ENCODE results near the gene CLIC5. TPM values are rescaled to one million over a fixed set of nuclear protein-coding genes. Genes with fewer than 3 reads are reported as not detected.

CLIC5 gene
- total and polyA plus RNA-seq, 2 donors = 0.85 to 2.1 TPM

GRCh38 chr6:46053039-46053933 is 37.6 kb upstream of the CLIC5 start:
- Histone ChIP-seq H3K36me3 (ENCODE audit: control insufficient read depth in 2 of 2, insufficient read depth in 2 of 2, low read length in 1 of 2) (no peaks in the 10 kb centered on the region), H3K27me3 (ENCODE audit: control insufficient read depth in 2 of 2, insufficient read depth in 1 of 2, low read length in 1 of 2) (no peaks in the 10 kb centered on the region), H3K9me3 (ENCODE audit: control insufficient read depth in 2 of 2, insufficient read depth in 1 of 2, low read length in 1 of 2) (no peaks in the 10 kb centered on the region), H3K4me1 (ENCODE audit: control insufficient read depth in 2 of 2, insufficient read depth in 2 of 2, low read length in 2 of 2) (no peaks in the 10 kb centered on the region), H3K4me3 (ENCODE audit: low read length in 2 of 2) (no peak overlapping the region), H3K27ac (ENCODE audit: low read depth in 1 of 2, low read length in 1 of 2) (no peak overlapping the region)
- 66% methylated on average over 9 of the region's 9 CpGs for WGBS
- no peak for DNase-seq (ENCODE audit: low read depth in 6 of 9, low spot score in 9 of 9)

- Histone ChIP-seq H3K9me3 (ENCODE audit: control insufficient read depth in 2 of 2, insufficient read depth in 1 of 2, low read length in 1 of 2) (no peaks in the 10 kb centered on the region), H3K4me1 (ENCODE audit: control insufficient read depth in 2 of 2, insufficient read depth in 2 of 2, low read length in 2 of 2) (no peaks in the 10 kb centered on the region), H3K27ac (ENCODE audit: low read depth in 1 of 2, low read length in 1 of 2) (peak overlapping the region in 1 of 2 donors; percentile 11), H3K36me3 (ENCODE audit: control insufficient read depth in 2 of 2, insufficient read depth in 2 of 2, low read length in 1 of 2) (no peaks in the 10 kb centered on the region), H3K4me3 (ENCODE audit: low read length in 2 of 2) (no peak overlapping the region), H3K27me3 (ENCODE audit: control insufficient read depth in 2 of 2, insufficient read depth in 1 of 2, low read length in 1 of 2) (no peaks in the 10 kb centered on the region)
- 91% methylated on average over 1 of the region's 1 CpG for WGBS
- DNase-seq (ENCODE audit: low read depth in 6 of 9, low spot score in 9 of 9) = no peak
These were observed 36.8 kb upstream of the CLIC5 start for GRCh38 chr6:46052479-46052878.

GRCh38 chr6:46051962-46052361 is 36.3 kb upstream of the CLIC5 start:
- H3K9me3 ChIP-seq (ENCODE audit: control insufficient read depth in 2 of 2, insufficient read depth in 1 of 2, low read length in 1 of 2) = no peaks in the 10 kb centered on the region
- no peak overlapping the region for H3K27ac ChIP-seq (ENCODE audit: low read depth in 1 of 2, low read length in 1 of 2)
- H3K36me3 ChIP-seq (ENCODE audit: control insufficient read depth in 2 of 2, insufficient read depth in 2 of 2, low read length in 1 of 2) = no peaks in the 10 kb centered on the region
- no peaks in the 10 kb centered on the region for H3K27me3 ChIP-seq (ENCODE audit: control insufficient read depth in 2 of 2, insufficient read depth in 1 of 2, low read length in 1 of 2)
- no peak for DNase-seq (ENCODE audit: low read depth in 6 of 9, low spot score in 9 of 9)
- no peak overlapping the region for H3K4me3 ChIP-seq (ENCODE audit: low read length in 2 of 2)
- H3K4me1 ChIP-seq (ENCODE audit: control insufficient read depth in 2 of 2, insufficient read depth in 2 of 2, low read length in 2 of 2) = no peaks in the 10 kb centered on the region

- no peaks in the 10 kb centered on the region for H3K4me1 ChIP-seq (ENCODE audit: control insufficient read depth in 2 of 2, insufficient read depth in 2 of 2, low read length in 2 of 2)
- no peaks in the 10 kb centered on the region for H3K36me3 ChIP-seq (ENCODE audit: control insufficient read depth in 2 of 2, insufficient read depth in 2 of 2, low read length in 1 of 2)
- H3K27me3 ChIP-seq (ENCODE audit: control insufficient read depth in 2 of 2, insufficient read depth in 1 of 2, low read length in 1 of 2) = no peaks in the 10 kb centered on the region
- no peaks in the 10 kb centered on the region for H3K9me3 ChIP-seq (ENCODE audit: control insufficient read depth in 2 of 2, insufficient read depth in 1 of 2, low read length in 1 of 2)
- no peak overlapping the region for H3K4me3 ChIP-seq (ENCODE audit: low read length in 2 of 2)
- no peak for DNase-seq (ENCODE audit: low read depth in 6 of 9, low spot score in 9 of 9)
- no peak overlapping the region for H3K27ac ChIP-seq (ENCODE audit: low read depth in 1 of 2, low read length in 1 of 2)
These were observed 35.3 kb upstream of the CLIC5 start for GRCh38 chr6:46050845-46051405.

GRCh38 chr6:46048646-46049297 is 33.1 kb upstream of the CLIC5 start:
- no peaks in the 10 kb centered on the region for H3K36me3 ChIP-seq (ENCODE audit: control insufficient read depth in 2 of 2, insufficient read depth in 2 of 2, low read length in 1 of 2)
- 74% methylated on average over 3 of the region's 3 CpGs for WGBS

GRCh38 chr6:46046558-46047174 is 31.0 kb upstream of the CLIC5 start:
- Histone ChIP-seq H3K9me3 (ENCODE audit: control insufficient read depth in 2 of 2, insufficient read depth in 1 of 2, low read length in 1 of 2) (no peaks in the 10 kb centered on the region), H3K27me3 (ENCODE audit: control insufficient read depth in 2 of 2, insufficient read depth in 1 of 2, low read length in 1 of 2) (no peaks in the 10 kb centered on the region), H3K27ac (ENCODE audit: low read depth in 1 of 2, low read length in 1 of 2) (no peak overlapping the region), H3K36me3 (ENCODE audit: control insufficient read depth in 2 of 2, insufficient read depth in 2 of 2, low read length in 1 of 2) (no peaks in the 10 kb centered on the region), H3K4me1 (ENCODE audit: control insufficient read depth in 2 of 2, insufficient read depth in 2 of 2, low read length in 2 of 2) (no peaks in the 10 kb centered on the region), H3K4me3 (ENCODE audit: low read length in 2 of 2) (no peak overlapping the region)
- 90% methylated on average over 5 of the region's 5 CpGs for WGBS
- DNase-seq (ENCODE audit: low read depth in 6 of 9, low spot score in 9 of 9) = no peak

More at GRCh38 chr6:46048646-46049297, 33.1 kb upstream of the CLIC5 start:
- H3K27ac ChIP-seq (ENCODE audit: low read depth in 1 of 2, low read length in 1 of 2) = no peak overlapping the region
- no peaks in the 10 kb centered on the region for H3K4me1 ChIP-seq (ENCODE audit: control insufficient read depth in 2 of 2, insufficient read depth in 2 of 2, low read length in 2 of 2)
- no peaks in the 10 kb centered on the region for H3K9me3 ChIP-seq (ENCODE audit: control insufficient read depth in 2 of 2, insufficient read depth in 1 of 2, low read length in 1 of 2)
- DNase-seq (ENCODE audit: low read depth in 6 of 9, low spot score in 9 of 9) = no peak
- no peaks in the 10 kb centered on the region for H3K27me3 ChIP-seq (ENCODE audit: control insufficient read depth in 2 of 2, insufficient read depth in 1 of 2, low read length in 1 of 2)
- H3K4me3 ChIP-seq (ENCODE audit: low read length in 2 of 2) = no peak overlapping the region

- no peaks in the 10 kb centered on the region for H3K9me3 ChIP-seq (ENCODE audit: control insufficient read depth in 2 of 2, insufficient read depth in 1 of 2, low read length in 1 of 2)
- no peaks in the 10 kb centered on the region for H3K36me3 ChIP-seq (ENCODE audit: control insufficient read depth in 2 of 2, insufficient read depth in 2 of 2, low read length in 1 of 2)
- no peak for DNase-seq (ENCODE audit: low read depth in 6 of 9, low spot score in 9 of 9)
- no peak overlapping the region for H3K27ac ChIP-seq (ENCODE audit: low read depth in 1 of 2, low read length in 1 of 2)
- no peaks in the 10 kb centered on the region for H3K4me1 ChIP-seq (ENCODE audit: control insufficient read depth in 2 of 2, insufficient read depth in 2 of 2, low read length in 2 of 2)
- H3K27me3 ChIP-seq (ENCODE audit: control insufficient read depth in 2 of 2, insufficient read depth in 1 of 2, low read length in 1 of 2) = no peaks in the 10 kb centered on the region
- H3K4me3 ChIP-seq (ENCODE audit: low read length in 2 of 2) = no peak overlapping the region
- 78% methylated on average over 5 of the region's 5 CpGs for WGBS
These were observed 29.4 kb upstream of the CLIC5 start for GRCh38 chr6:46044881-46045617.

GRCh38 chr6:46042355-46042999 is 26.8 kb upstream of the CLIC5 start:
- H3K9me3 ChIP-seq (ENCODE audit: control insufficient read depth in 2 of 2, insufficient read depth in 1 of 2, low read length in 1 of 2) = no peaks in the 10 kb centered on the region
- H3K27me3 ChIP-seq (ENCODE audit: control insufficient read depth in 2 of 2, insufficient read depth in 1 of 2, low read length in 1 of 2) = no peaks in the 10 kb centered on the region
- H3K4me1 ChIP-seq (ENCODE audit: control insufficient read depth in 2 of 2, insufficient read depth in 2 of 2, low read length in 2 of 2) = no peaks in the 10 kb centered on the region
- 68% methylated on average over 5 of the region's 5 CpGs for WGBS
- H3K27ac ChIP-seq (ENCODE audit: low read depth in 1 of 2, low read length in 1 of 2) = no peak overlapping the region
- no peak overlapping the region for H3K4me3 ChIP-seq (ENCODE audit: low read length in 2 of 2)
- DNase-seq (ENCODE audit: low read depth in 6 of 9, low spot score in 9 of 9) = peak in 6 of 9 donors; percentile 3 to 49 (median 18)
- no peaks in the 10 kb centered on the region for H3K36me3 ChIP-seq (ENCODE audit: control insufficient read depth in 2 of 2, insufficient read depth in 2 of 2, low read length in 1 of 2)
